ENCODE data around the gene TRA2B.

- TF ChIP-seq POLR2AphosphoS5 (IDR thresholded peaks at IDR 0.05) (no peak), CTCF (IDR thresholded peaks at IDR 0.05; ENCODE audit: poor library complexity, severe bottlenecking) (no peak), RAD21 (conservative IDR thresholded peaks at IDR 0.05) (no peak), EP300 (conservative IDR thresholded peaks at IDR 0.05; ENCODE audit: poor library complexity, severe bottlenecking) (no peak), EZH2 (IDR thresholded peaks at IDR 0.05; ENCODE audit: borderline replicate concordance, insufficient read depth, low read length, poor library complexity, severe bottlenecking) (no peak), REST (IDR thresholded peaks at IDR 0.05; ENCODE audit: borderline replicate concordance) (no peak)
Measured at GRCh38 chr3:185934767-185935464, 2.9 kb downstream of the TRA2B start.
